HEK293 (cell line): Measurements from ENCODE around the gene KCTD11.
A peak's percentile ranks its signal among the peaks of the same experiment; 100 is the strongest.

Source experiments
- GLI2 ChIP-seq: fragments of 450-650 bp; formaldehyde crosslinking; IDR thresholded peaks from 2 replicates; pipeline ENCODE4; 2017; ENCODE audit warnings: missing biosample characterization, missing genetic modification characterization, low read depth, borderline replicate concordance
- GLI4 ChIP-seq: fragments of 450-650 bp; formaldehyde crosslinking; IDR thresholded peaks from 2 replicates; pipeline ENCODE4 v1.5.1; 2016; ENCODE audit warnings: missing biosample characterization, missing genetic modification characterization
- OVOL3 ChIP-seq: fragments of 450-650 bp; formaldehyde crosslinking; IDR thresholded peaks from 2 replicates; pipeline ENCODE4 v1.5.1; 2016; ENCODE audit warnings: missing biosample characterization, missing genetic modification characterization
- REST ChIP-seq: fragments of 450-650 bp; formaldehyde crosslinking; IDR thresholded peaks from 2 replicates; pipeline ENCODE4 v1.5.1; 2016; ENCODE audit warnings: missing biosample characterization, missing genetic modification characterization
- SCRT2 ChIP-seq: fragments of 450-650 bp; formaldehyde crosslinking; IDR thresholded peaks from 2 replicates; pipeline ENCODE4 v1.5.1; 2016; ENCODE audit warnings: missing biosample characterization, missing genetic modification characterization
- ZBTB1 ChIP-seq: fragments of 450-650 bp; formaldehyde crosslinking; IDR thresholded peaks from 2 replicates; pipeline ENCODE4 v1.5.1; 2016; ENCODE audit warnings: missing biosample characterization, missing genetic modification characterization
- ZFP37 ChIP-seq: fragments of 450-650 bp; formaldehyde crosslinking; IDR thresholded peaks from 2 replicates; pipeline ENCODE4 v1.5.1; 2016; ENCODE audit warnings: missing biosample characterization, missing genetic modification characterization
- ZNF121 ChIP-seq: fragments of 450-650 bp; formaldehyde crosslinking; IDR thresholded peaks from 2 replicates; pipeline ENCODE4 v1.5.1; 2016; ENCODE audit warnings: missing biosample characterization, missing genetic modification characterization
- ZNF133 ChIP-seq: fragments of 450-650 bp; formaldehyde crosslinking; IDR thresholded peaks from 2 replicates; pipeline ENCODE4 v1.5.1; 2016; ENCODE audit warnings: missing biosample characterization, missing genetic modification characterization
- ZNF16 ChIP-seq: fragments of 450-650 bp; formaldehyde crosslinking; IDR thresholded peaks from 2 replicates; pipeline ENCODE4 v1.5.1; 2016; ENCODE audit warnings: low read depth, missing biosample characterization, missing genetic modification characterization
- ZNF18 ChIP-seq: fragments of 450-650 bp; formaldehyde crosslinking; IDR thresholded peaks from 2 replicates; pipeline ENCODE4 v1.5.1; 2016; ENCODE audit warnings: missing biosample characterization, missing genetic modification characterization
- ZNF223 ChIP-seq: fragments of 450-650 bp; formaldehyde crosslinking; IDR thresholded peaks from 2 replicates; pipeline ENCODE4 v1.5.1; 2016; ENCODE audit warnings: missing biosample characterization, missing genetic modification characterization
- ZNF239 ChIP-seq: fragments of 450-650 bp; formaldehyde crosslinking; IDR thresholded peaks from 2 replicates; pipeline ENCODE4 v1.5.1; 2016; ENCODE audit warnings: missing biosample characterization, missing genetic modification characterization
- ZNF266 ChIP-seq: fragments of 450-650 bp; formaldehyde crosslinking; IDR thresholded peaks from 2 replicates; pipeline ENCODE4 v1.5.1; 2016; ENCODE audit warnings: missing biosample characterization, missing genetic modification characterization, low read depth
- ZNF302 ChIP-seq: fragments of 450-650 bp; formaldehyde crosslinking; IDR thresholded peaks from 2 replicates; pipeline ENCODE4 v1.5.1; 2016; ENCODE audit warnings: missing biosample characterization, missing genetic modification characterization, low read depth
- ZNF324 ChIP-seq: fragments of 450-650 bp; formaldehyde crosslinking; IDR thresholded peaks from 2 replicates; pipeline ENCODE4 v1.5.1; 2016; ENCODE audit warnings: missing biosample characterization, missing genetic modification characterization
- ZNF341 ChIP-seq: fragments of 450-650 bp; formaldehyde crosslinking; IDR thresholded peaks from 2 replicates; pipeline ENCODE4; 2016; ENCODE audit warnings: low read depth, missing biosample characterization, missing genetic modification characterization
- ZNF37A ChIP-seq: fragments of 450-650 bp; IDR thresholded peaks from 2 replicates; pipeline ENCODE4 v1.5.1; 2018; ENCODE audit warnings: missing biosample characterization, missing genetic modification characterization
- ZNF48 ChIP-seq: fragments of 450-650 bp; formaldehyde crosslinking; IDR thresholded peaks from 2 replicates; pipeline ENCODE4 v1.5.1; 2016; ENCODE audit warnings: missing biosample characterization, missing genetic modification characterization
- ZNF501 ChIP-seq: fragments of 450-650 bp; formaldehyde crosslinking; IDR thresholded peaks from 2 replicates; pipeline ENCODE4 v1.5.1; 2016; ENCODE audit warnings: missing biosample characterization, missing genetic modification characterization
- ZNF513 ChIP-seq: fragments of 450-650 bp; IDR thresholded peaks from 2 replicates; pipeline ENCODE4 v1.5.1; 2018; ENCODE audit warnings: missing biosample characterization, missing genetic modification characterization
- ZNF544 ChIP-seq: fragments of 450-650 bp; formaldehyde crosslinking; IDR thresholded peaks from 2 replicates; pipeline ENCODE4 v1.5.0; 2017; ENCODE audit warnings: missing biosample characterization, missing genetic modification characterization
- ZNF548 ChIP-seq: fragments of 450-650 bp; formaldehyde crosslinking; IDR thresholded peaks from 2 replicates; pipeline ENCODE4 v1.5.1; 2016; ENCODE audit warnings: missing biosample characterization, missing genetic modification characterization
- ZNF596 ChIP-seq: fragments of 450-650 bp; IDR thresholded peaks from 2 replicates; pipeline ENCODE4 v1.5.0; 2018; ENCODE audit warnings: missing biosample characterization, mild to moderate bottlenecking, missing genetic modification characterization, moderate library complexity
- ZNF658 ChIP-seq: fragments of 450-650 bp; formaldehyde crosslinking; IDR thresholded peaks from 2 replicates; pipeline ENCODE4; 2016; ENCODE audit warnings: missing biosample characterization, missing genetic modification characterization
- ZNF660 ChIP-seq: fragments of 450-650 bp; IDR thresholded peaks from 2 replicates; pipeline ENCODE4 v1.5.1; 2018; ENCODE audit warnings: missing biosample characterization, mild to moderate bottlenecking, missing genetic modification characterization
- ZNF692 ChIP-seq: fragments of 450-650 bp; formaldehyde crosslinking; IDR thresholded peaks from 2 replicates; pipeline ENCODE4 v1.5.1; 2016; ENCODE audit warnings: missing biosample characterization, missing genetic modification characterization
- ZNF777 ChIP-seq: fragments of 450-650 bp; formaldehyde crosslinking; IDR thresholded peaks from 2 replicates; pipeline ENCODE4 v1.5.1; 2017; ENCODE audit warnings: missing biosample characterization, missing genetic modification characterization, borderline replicate concordance
- ZNF843 ChIP-seq: fragments of 450-650 bp; formaldehyde crosslinking; IDR thresholded peaks from 2 replicates; pipeline ENCODE4 v1.5.1; 2016; ENCODE audit warnings: missing biosample characterization, missing genetic modification characterization
- ZSCAN18 ChIP-seq: fragments of 450-650 bp; formaldehyde crosslinking; IDR thresholded peaks from 2 replicates; pipeline ENCODE4 v1.5.1; 2016; ENCODE audit warnings: missing biosample characterization, missing genetic modification characterization

KCTD11 gene

GRCh38 chr17:7314719-7315569 is 37.0 kb upstream of the KCTD11 start, which contains the start of gene GPS2 (continued):
- TF ChIP-seq ZNF341 (tag by site-specific recombination), result peak; percentile 37
- no peak; the same call in 1 of the 2 replicates for TF ChIP-seq ZNF777 (tag by site-specific recombination)
- peak; percentile 67 for TF ChIP-seq SCRT2
- TF ChIP-seq ZNF266 (tag by site-specific recombination), result no peak
- no peak for TF ChIP-seq ZNF223
- TF ChIP-seq ZNF302 (tag by site-specific recombination), result no peak
- peak; percentile 60 for TF ChIP-seq ZNF692 (tag by site-specific recombination)
- TF ChIP-seq ZNF48 (tag by site-specific recombination), result no peak
- no peak for TF ChIP-seq ZSCAN18 (tag by site-specific recombination)
- TF ChIP-seq GLI2 (tag by site-specific recombination), result no peak
- TF ChIP-seq OVOL3 (tag by site-specific recombination), result peak; percentile 41; the same call in 1 of the 2 replicates
- peak; percentile 50; the same call in 1 of the 2 replicates for TF ChIP-seq ZFP37 (tag by site-specific recombination)
- TF ChIP-seq ZNF544, result no peak
- TF ChIP-seq ZNF16, result no peak
- no peak for TF ChIP-seq ZNF548 (tag by site-specific recombination)
- TF ChIP-seq ZNF133, result no peak
- TF ChIP-seq ZNF239 (tag by site-specific recombination), result no peak
- TF ChIP-seq ZNF121 (tag by site-specific recombination), result no peak
- no peak; the same call in 1 of the 2 replicates for TF ChIP-seq ZNF660
- TF ChIP-seq REST (tag by site-specific recombination), result peak; percentile 99
- 0 out of 2 replicates have a peak, but pooled peaks have one; percentile 17 for TF ChIP-seq GLI4 (tag by site-specific recombination)
- no peak for TF ChIP-seq ZNF18 (tag by site-specific recombination)
- no peak for TF ChIP-seq ZNF843 (tag by site-specific recombination)
- no peak for TF ChIP-seq ZNF324 (tag by site-specific recombination)
- TF ChIP-seq ZNF501 (tag by site-specific recombination), result peak; percentile 63; the same call in 1 of the 2 replicates
- no peak for TF ChIP-seq ZNF37A (tag by site-specific recombination)
- TF ChIP-seq ZBTB1 (tag by site-specific recombination), result no peak
- no peak for TF ChIP-seq ZNF596
- TF ChIP-seq ZNF513 (tag by site-specific recombination), result no peak
- no peak for TF ChIP-seq ZNF658
